Measurements from ENCODE around the gene PDE4D.

The PDE4D gene

DNA sequence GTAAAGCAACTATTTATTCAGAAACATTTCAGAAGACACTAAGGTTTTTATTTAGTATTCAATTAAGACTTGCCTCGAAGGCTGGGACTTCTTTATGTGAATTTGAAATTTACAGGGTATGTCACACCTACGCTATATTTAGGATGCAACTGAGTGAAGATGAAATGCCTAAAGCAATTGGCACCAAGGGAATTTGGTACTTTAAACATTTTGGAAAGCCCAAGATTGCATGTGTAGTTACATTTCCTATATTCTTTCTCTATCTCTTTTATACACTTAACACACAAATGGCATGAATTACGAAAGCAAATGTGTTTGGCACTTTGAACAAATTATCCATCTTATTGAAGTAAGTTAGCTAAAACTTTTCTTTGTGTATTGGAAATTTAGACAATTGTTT is 633.3 kb downstream of the PDE4D start:
- DNase-seq (ENCODE audit: insufficient read length, low spot score) (no peak), FAIRE-seq (no peak)
- TF ChIP-seq, protein P1, sequence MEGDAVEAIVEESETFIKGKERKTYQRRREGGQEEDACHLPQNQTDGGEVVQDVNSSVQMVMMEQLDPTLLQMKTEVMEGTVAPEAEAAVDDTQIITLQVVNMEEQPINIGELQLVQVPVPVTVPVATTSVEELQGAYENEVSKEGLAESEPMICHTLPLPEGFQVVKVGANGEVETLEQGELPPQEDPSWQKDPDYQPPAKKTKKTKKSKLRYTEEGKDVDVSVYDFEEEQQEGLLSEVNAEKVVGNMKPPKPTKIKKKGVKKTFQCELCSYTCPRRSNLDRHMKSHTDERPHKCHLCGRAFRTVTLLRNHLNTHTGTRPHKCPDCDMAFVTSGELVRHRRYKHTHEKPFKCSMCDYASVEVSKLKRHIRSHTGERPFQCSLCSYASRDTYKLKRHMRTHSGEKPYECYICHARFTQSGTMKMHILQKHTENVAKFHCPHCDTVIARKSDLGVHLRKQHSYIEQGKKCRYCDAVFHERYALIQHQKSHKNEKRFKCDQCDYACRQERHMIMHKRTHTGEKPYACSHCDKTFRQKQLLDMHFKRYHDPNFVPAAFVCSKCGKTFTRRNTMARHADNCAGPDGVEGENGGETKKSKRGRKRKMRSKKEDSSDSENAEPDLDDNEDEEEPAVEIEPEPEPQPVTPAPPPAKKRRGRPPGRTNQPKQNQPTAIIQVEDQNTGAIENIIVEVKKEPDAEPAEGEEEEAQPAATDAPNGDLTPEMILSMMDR (IDR thresholded peaks at IDR 0.05; ENCODE audit: insufficient read depth, missing control alignments) = no peak

DNA sequence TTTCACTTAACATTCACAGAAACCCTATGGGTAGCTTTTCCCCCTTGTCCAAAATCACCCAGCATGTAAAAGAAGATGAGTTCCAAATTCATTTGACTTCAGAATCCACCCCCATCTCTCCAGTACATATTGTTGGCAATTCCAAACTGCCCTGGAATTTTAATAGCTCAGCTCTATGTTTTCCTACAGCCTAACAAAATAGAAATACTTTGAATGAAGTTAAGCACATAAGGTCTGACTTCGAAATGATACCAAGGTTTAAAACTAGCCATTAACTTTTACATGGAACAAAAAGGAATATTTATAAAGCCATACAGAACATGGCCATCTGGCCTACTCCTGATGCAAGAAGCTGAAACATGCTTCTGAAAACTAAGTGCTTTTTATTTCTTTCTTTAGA is 634.3 kb downstream of the PDE4D start:
- DNase-seq (ENCODE audit: insufficient read length, low spot score) = no peak
- TF ChIP-seq, protein P1 (IDR thresholded peaks at IDR 0.05; ENCODE audit: insufficient read depth, missing control alignments) = no peak
- FAIRE-seq = no peak

DNA sequence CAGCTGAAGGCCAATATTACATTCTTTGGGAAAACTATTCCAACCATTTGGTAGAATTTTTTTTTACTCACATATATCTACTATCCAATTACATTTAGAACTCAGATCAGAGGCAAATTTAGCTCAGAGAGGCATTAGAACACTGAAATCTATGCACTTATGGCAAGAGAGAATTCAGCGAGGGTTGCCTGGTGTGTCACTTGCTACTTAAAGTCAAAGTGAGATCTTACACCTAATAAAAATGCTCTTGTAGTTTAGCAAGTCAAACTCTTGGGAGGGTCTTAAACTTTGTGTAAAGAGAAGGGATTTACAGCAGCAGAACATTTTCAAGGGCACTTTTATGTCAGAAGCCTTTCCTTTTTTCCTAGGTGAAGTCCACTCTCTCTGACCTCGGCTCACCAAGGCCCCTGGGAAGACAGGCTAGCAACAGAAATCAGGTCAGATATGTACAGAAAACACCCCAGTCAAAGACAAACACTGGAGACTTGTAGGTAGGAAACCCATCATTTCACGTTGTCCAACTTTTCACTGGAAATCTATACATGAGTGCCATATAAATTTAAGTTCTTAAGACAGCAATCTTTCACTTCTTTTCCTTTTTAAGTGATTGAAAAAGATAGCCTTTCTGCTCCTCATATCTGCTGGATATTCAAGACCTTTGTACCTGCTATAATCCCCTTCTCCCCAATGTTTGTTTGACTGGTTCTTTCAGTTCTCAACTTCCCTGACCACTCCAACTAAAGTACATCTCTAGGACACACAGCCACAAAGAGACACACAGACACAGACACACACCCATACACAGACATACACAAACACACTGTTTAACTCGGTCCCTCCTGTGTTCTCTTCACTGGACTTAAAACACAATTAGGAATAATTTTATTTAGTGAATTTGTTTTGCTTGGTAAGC is 635.8 kb downstream of the PDE4D start:
- FAIRE-seq (no peak), DNase-seq (ENCODE audit: insufficient read length, low spot score) (no peak)
- TF ChIP-seq, protein P1 (IDR thresholded peaks at IDR 0.05; ENCODE audit: insufficient read depth, missing control alignments) = no peak

DNA sequence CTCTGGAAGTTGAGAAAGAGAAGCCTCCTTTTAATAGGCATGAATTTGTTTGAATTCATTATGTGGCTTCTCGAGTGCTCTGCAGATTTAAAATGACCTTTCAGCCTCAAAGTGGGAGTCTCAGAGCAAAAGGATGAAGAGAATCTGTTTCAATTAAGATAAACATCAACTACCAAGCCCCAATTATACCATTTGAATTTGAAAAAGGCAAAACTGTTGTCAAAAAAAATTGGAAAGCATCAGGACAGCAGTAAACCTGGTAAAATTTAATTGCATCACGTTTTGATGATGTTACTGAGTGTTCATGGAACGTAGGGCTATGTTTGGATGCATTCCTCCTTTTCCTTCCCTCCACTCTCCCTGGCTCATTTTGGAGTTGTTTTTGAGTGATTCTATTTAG is 637.2 kb downstream of the PDE4D start:
- FAIRE-seq (no peak), DNase-seq (ENCODE audit: insufficient read length, low spot score) (no peak)
- TF ChIP-seq, protein P1 (IDR thresholded peaks at IDR 0.05; ENCODE audit: insufficient read depth, missing control alignments) = no peak

DNA sequence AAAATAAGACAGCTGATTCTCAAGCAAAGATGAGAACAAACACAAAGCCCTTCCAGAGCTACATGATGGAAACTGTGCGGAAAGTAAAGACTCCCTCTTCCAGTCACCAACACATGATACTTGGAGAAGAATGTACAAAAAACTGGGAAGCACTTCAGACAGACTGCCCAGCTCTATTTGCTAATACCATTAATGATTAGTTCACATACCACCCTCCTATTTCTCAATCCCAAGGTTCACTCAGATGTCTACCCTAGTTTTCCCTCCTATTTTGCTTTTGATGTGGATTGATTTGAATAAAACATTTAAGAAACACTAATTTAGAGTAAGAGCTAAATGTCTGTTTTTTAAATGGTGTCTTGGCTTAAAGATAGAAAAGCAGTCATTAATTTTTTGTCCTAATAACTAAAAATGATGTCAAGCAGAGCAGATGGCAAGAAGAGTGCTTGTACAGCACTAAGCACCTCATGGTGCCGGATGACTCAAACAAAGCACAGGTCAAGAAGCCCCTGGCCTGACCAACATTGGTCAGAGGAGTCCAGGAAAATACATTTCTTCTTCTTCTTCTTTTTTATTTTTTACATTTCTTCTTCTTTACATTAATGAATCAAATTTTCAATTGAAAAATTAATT is 639.4 kb downstream of the PDE4D start:
- TF ChIP-seq, protein P1 (IDR thresholded peaks at IDR 0.05; ENCODE audit: insufficient read depth, missing control alignments) = no peak
- no peak for FAIRE-seq
- no peak for DNase-seq (ENCODE audit: insufficient read length, low spot score)

DNA sequence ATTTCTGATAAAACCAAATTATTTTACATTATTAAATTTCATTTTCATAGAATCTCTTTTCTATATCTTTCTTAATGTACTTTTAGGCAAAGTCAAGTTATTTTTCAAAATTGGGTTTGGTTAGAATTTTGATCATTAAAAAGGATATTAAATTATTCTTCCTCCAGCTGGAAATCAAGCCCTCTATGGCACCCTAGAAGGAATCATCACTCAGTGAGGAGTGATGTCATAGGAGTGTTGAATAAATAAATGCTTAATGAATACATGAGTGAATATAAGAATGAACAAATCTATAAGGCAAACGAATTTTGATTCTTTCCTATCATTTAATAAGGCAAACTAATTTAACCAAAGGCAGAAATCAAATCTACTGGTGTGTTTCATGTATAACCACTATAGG is 639.9 kb downstream of the PDE4D start:
- DNase-seq (ENCODE audit: insufficient read length, low spot score) = no peak
- no peak for FAIRE-seq

More for the DNA sequence above, 639.9 kb downstream of the PDE4D start:
- TF ChIP-seq, protein P1 (IDR thresholded peaks at IDR 0.05; ENCODE audit: insufficient read depth, missing control alignments) = no peak
